Fibroblast of pulmonary artery (primary cell): Measurements from ENCODE around the gene HYAL3.

Experiments
- DNase-seq: peaks from one replicate; pipeline ENCODE4 v3.0.0-alpha.2; 2010; ENCODE audit warnings: low read depth
- H3K4me3 ChIP-seq: replicated peaks from 2 replicates; pipeline ENCODE4 v1.5.1; 2011; ENCODE audit warnings: low read depth, mild to moderate bottlenecking, control low read depth, low read length, moderate library complexity
- TF ChIP-seq, protein P1 (sequence below): IDR thresholded peaks from 2 replicates; pipeline ENCODE4 v1.5.1; 2011; ENCODE audit warnings: mild to moderate bottlenecking, control low read depth, low read length, inconsistent platforms; ENCODE audit errors: missing control alignments

The HYAL3 gene

DNA sequence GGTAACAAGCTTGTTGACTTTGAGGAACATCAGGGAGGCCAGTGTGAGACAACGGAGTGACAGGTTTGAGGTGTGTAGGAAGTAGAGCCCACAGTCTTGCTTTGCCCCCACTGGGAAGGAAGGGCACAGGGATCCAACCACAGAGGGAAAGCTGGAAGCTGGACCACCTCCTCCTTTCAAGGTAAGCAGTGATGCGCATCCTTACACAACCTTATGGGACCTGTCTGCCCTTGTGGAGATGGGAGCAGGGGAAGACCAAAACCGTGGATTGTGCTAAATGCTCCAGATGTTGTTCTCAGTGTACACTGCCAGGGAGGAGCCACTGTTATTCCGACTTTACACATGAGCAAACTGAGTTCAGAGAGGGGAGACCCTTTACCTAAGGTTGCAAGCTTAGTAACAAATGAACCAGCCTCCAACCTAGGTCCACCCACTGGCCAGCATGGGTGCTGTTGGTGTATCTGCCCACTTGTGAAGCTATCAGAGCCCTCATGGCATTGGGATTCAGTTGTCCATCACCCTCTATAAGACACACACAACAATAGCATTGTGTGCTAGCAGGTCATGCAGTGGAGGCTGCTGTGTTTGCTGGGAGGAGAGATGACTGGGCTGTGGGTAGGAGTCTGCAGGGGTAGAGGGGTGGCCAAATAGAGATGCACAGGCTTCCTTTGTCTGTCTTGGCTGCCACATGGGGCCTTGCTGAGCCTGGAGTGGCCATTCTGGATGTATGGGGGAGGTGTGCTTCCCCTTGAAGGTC is 20.9 kb downstream of the HYAL3 start:
- TF ChIP-seq, protein P1, sequence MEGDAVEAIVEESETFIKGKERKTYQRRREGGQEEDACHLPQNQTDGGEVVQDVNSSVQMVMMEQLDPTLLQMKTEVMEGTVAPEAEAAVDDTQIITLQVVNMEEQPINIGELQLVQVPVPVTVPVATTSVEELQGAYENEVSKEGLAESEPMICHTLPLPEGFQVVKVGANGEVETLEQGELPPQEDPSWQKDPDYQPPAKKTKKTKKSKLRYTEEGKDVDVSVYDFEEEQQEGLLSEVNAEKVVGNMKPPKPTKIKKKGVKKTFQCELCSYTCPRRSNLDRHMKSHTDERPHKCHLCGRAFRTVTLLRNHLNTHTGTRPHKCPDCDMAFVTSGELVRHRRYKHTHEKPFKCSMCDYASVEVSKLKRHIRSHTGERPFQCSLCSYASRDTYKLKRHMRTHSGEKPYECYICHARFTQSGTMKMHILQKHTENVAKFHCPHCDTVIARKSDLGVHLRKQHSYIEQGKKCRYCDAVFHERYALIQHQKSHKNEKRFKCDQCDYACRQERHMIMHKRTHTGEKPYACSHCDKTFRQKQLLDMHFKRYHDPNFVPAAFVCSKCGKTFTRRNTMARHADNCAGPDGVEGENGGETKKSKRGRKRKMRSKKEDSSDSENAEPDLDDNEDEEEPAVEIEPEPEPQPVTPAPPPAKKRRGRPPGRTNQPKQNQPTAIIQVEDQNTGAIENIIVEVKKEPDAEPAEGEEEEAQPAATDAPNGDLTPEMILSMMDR: no peak
- DNase-seq: no peak
- no peak overlapping the region for H3K4me3 ChIP-seq

DNA sequence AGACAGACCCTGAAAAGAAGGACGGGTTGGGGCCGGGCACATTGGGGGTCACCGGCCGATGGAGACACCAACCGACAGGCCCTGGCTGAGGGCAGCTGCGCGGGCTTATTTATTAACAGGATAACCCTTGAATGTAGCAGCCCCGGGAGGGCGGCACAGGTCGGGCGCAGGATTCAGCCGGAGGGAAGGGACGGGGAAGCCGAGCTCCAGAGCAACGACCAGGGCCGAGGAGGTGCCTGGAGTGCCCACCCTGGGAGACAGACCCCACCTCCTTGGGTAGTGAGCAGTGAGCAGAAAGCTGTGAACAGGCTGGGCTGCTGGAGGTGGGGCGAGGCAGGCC is 22.5 kb downstream of the HYAL3 start:
- TF ChIP-seq, protein P1: no peak
- H3K4me3 ChIP-seq: no peak overlapping the region
- DNase-seq: no peak

DNA sequence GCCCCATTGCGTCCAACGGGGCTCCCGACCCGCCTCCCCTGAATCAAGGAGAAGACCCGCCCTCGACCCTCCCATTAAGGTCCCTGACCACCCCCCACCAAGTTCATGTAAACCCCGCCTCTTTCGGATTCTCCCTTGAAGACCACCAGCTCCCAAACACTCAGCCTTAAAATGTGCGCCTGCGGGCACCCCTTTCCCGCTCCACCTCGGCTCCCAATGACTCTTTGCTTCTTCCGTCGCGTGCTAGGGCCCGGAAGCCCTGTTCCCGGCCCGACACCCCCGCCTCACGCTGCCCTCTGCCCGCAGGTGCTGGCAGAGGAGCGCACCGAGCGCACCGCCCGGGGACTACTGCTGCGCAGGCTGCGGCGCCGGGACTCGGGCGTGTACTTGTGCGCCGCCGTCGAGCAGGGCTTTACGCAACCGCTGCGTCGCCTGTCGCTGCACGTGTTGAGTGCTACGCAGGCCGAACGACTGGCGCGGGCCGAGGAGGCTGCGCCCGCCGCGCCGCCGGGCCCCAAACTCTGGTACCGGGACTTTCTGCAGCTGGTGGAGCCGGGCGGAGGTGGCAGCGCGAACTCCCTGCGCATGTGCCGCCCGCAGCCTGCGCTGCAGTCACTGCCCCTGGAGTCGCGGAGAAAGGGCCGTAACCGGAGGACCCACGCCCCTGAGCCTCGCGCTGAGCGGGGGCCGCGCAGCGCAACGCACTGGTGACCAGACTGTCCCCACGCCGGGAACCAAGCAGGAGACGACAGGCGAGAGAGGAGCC is 23.0 kb downstream of the HYAL3 start:
- DNase-seq: no peak
- TF ChIP-seq, protein P1: no peak
- no peak overlapping the region for H3K4me3 ChIP-seq

DNA sequence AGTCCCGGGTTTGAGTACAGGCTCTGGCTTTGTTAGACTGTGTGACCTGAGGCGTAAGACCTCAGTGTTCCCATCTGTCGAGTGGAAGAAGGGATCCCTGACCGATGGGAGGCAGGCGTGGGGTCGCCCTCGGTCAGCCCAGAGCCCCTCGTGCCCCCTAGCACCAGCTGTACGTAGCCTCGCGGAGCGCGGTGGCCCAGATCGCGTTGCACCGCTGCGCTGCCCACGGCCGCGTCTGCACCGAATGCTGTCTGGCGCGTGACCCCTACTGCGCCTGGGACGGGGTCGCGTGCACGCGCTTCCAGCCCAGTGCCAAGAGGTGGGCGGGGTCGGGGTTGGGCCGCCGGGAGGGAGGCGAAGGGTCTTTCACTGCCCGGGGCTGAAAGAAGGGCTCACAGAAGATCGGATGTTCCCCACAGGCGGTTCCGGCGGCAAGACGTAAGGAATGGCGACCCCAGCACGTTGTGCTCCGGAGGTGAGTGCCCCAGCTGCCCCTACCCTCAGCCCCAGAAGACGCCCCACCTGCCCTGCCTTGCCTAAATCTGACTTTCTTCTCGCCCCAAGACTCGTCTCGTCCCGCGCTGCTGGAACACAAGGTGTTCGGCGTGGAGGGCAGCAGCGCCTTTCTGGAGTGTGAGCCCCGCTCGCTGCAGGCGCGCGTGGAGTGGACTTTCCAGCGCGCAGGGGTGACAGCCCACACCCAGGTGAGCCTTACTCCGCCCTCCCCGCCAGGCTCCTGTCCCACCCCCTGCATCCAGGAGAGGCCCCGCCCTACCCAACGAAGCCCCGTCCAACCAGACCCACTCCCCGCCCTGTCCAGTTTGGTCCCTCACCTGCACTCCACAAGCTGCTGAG is 23.8 kb downstream of the HYAL3 start:
- TF ChIP-seq, protein P1: no peak
- H3K4me3 ChIP-seq: no peak overlapping the region
- DNase-seq: no peak

DNA sequence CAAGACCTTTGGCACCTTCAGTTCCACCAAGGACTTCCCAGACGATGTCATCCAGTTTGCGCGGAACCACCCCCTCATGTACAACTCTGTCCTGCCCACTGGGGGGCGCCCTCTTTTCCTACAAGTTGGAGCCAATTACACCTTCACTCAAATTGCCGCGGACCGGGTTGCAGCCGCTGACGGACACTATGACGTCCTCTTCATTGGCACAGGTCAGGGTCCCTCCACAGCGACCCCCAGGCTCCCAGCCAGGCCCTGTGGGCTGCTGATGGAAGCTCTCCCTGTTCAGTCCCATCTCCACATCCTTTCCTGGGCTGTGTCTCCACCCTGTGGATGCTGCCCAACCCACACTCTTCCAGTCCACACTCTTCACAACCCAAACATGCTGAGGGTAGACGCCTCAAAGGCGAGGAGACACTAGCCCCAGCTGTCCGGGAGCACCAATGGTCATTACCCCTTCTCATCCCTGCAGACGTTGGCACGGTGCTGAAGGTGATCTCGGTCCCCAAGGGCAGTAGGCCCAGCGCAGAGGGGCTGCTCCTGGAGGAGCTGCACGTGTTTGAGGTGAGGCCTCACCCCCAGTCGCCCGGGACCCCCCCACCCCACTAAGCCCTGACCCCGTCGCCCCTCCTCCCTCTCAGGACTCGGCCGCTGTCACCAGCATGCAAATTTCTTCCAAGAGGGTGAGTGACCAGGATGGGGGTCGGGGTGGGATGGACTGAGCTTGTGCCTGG is 24.7 kb downstream of the HYAL3 start:
- H3K4me3 ChIP-seq: no peak overlapping the region
- TF ChIP-seq, protein P1: peak; percentile 62
- DNase-seq: peak; percentile 65

DNA sequence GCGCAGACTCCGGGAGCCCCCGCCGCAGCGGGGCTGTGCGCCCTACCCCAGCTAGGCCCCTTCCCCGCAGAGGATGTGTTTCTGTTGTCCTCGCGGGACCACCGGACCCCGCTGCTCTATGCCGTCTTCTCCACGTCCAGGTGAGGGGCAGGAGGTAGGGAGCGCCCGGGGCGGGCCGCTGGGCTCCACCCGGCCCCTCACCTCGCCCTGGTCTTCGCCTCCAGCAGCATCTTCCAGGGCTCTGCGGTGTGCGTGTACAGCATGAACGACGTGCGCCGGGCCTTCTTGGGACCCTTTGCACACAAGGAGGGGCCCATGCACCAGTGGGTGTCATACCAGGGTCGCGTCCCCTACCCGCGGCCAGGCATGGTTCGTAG is 25.5 kb downstream of the HYAL3 start:
- H3K4me3 ChIP-seq: no peak overlapping the region
- DNase-seq: no peak
- TF ChIP-seq, protein P1: no peak
